Lower lobe of right lung (tissue), 2 donors: ENCODE measurements around the gene CTXN1. TPM values are rescaled to one million over a fixed set of nuclear protein-coding genes. Genes with fewer than 3 reads are reported as not detected.

ENCODE experiments used
- ATAC-seq, 2 donors: fragments of 200-7000 bp; cut with Tn5 transposase; one replicate each; pipeline ENCODE4 v1.9.1; 2020 to 2022; ENCODE audit warnings: mild to moderate bottlenecking in 2 of 2, moderate library complexity in 2 of 2
- DNase-seq: peaks from one replicate; pipeline ENCODE4 v3.0.0-alpha.2; 2020
- H3K27ac ChIP-seq: fragments of 200-600 bp; one replicate; pipeline ENCODE4 v1.8.0; 2022
- H3K27me3 ChIP-seq: fragments of 200-600 bp; one replicate; pipeline ENCODE4 v1.8.0; 2022; ENCODE audit warnings: low read depth
- H3K36me3 ChIP-seq: fragments of 200-600 bp; one replicate; pipeline ENCODE4 v1.8.0; 2022; ENCODE audit warnings: mild to moderate bottlenecking
- H3K4me1 ChIP-seq: fragments of 200-600 bp; one replicate; pipeline ENCODE4 v1.8.0; 2022
- H3K4me3 ChIP-seq: fragments of 200-600 bp; one replicate; pipeline ENCODE4 v1.8.0; 2022; ENCODE audit warnings: mild to moderate bottlenecking
- H3K9me3 ChIP-seq: fragments of 200-600 bp; one replicate; pipeline ENCODE4 v1.8.0; 2022
- intact Hi-C: fragments of 100-400 bp; cut with DNase I; formaldehyde crosslinking; loops from one replicate; pipeline ENCODE4 v1.11.0; 2022
- total RNA-seq: library from RNA; stranded (reverse); fragmentation: NEBNext Ultra II Directional; extraction: Animal tissue kit (Norgen Biotek cat#: 25700); gene quantifications from one replicate; pipeline ENCODE4 v1.2.1, GENCODE V29; 2021
- TF ChIP-seq, protein P1 (sequence below): fragments of 200-600 bp; IDR thresholded peaks from one replicate; pipeline ENCODE4 v1.8.0; 2022; ENCODE audit warnings: antibody characterized with exemption, mild to moderate bottlenecking
- donor health status: DM: no; HTN: yes; CAD: no; lungs with severe emphysema.

CTXN1 gene
- total RNA-seq, 1 donor from 2014 or later, result 5.8 TPM

DNA sequence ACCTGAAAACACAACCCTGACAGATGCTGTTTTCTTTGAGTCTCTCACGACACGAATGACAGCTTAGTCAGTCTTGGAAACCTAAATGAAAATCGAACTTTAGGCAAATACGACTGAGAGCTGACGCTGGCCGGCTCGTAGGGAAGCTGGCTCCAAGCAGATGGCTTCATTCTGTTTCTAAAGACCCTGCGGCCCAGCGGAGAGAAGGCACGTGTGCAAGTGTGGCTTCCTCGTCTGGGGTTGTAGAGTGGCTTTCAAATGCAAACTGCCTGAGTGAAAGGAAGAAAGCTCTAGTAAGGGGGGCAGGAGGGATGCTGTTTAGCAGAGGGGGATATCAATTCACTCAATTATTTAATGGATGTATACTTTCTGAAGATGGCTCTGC, 43.6 kb upstream of the CTXN1 start:
- intact Hi-C loops, result no loop called here
- Histone ChIP-seq H3K36me3 (peaks cover 91% of the 10 kb centered on the region), H3K4me1 (no peaks in the 10 kb centered on the region), H3K27me3 (no peaks in the 10 kb centered on the region), H3K27ac (no peak overlapping the region), H3K4me3 (no peak overlapping the region), H3K9me3 (no peaks in the 10 kb centered on the region)
- DNase-seq (no peak), ATAC-seq (no peak)
- TF ChIP-seq, protein P1, sequence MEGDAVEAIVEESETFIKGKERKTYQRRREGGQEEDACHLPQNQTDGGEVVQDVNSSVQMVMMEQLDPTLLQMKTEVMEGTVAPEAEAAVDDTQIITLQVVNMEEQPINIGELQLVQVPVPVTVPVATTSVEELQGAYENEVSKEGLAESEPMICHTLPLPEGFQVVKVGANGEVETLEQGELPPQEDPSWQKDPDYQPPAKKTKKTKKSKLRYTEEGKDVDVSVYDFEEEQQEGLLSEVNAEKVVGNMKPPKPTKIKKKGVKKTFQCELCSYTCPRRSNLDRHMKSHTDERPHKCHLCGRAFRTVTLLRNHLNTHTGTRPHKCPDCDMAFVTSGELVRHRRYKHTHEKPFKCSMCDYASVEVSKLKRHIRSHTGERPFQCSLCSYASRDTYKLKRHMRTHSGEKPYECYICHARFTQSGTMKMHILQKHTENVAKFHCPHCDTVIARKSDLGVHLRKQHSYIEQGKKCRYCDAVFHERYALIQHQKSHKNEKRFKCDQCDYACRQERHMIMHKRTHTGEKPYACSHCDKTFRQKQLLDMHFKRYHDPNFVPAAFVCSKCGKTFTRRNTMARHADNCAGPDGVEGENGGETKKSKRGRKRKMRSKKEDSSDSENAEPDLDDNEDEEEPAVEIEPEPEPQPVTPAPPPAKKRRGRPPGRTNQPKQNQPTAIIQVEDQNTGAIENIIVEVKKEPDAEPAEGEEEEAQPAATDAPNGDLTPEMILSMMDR, result no peak

GRCh38 chr19:7968796-7969554, 43.0 kb upstream of the CTXN1 start:
- Histone ChIP-seq H3K4me1 (no peaks in the 10 kb centered on the region), H3K4me3 (no peak overlapping the region), H3K9me3 (no peaks in the 10 kb centered on the region), H3K36me3 (peaks cover 91% of the 10 kb centered on the region), H3K27ac (no peak overlapping the region), H3K27me3 (no peaks in the 10 kb centered on the region)
- DNase-seq (no peak), ATAC-seq (no peak)
- intact Hi-C loops, result no loop called here
- TF ChIP-seq, protein P1, result no peak

- intact Hi-C loops, result no loop called here
- ATAC-seq (no peak), DNase-seq (no peak)
- Histone ChIP-seq H3K27me3 (no peaks in the 10 kb centered on the region), H3K9me3 (no peaks in the 10 kb centered on the region), H3K4me3 (no peak overlapping the region), H3K4me1 (no peaks in the 10 kb centered on the region), H3K27ac (no peak overlapping the region), H3K36me3 (peaks cover 91% of the 10 kb centered on the region)
- TF ChIP-seq, protein P1, result no peak
Measured at GRCh38 chr19:7968008-7968795, 42.3 kb upstream of the CTXN1 start.

GRCh38 chr19:7965921-7966665, 40.2 kb upstream of the CTXN1 start:
- intact Hi-C loops, result no loop called here
- Histone ChIP-seq H3K4me3 (no peak overlapping the region), H3K27ac (no peak overlapping the region), H3K4me1 (no peaks in the 10 kb centered on the region), H3K9me3 (no peaks in the 10 kb centered on the region), H3K27me3 (no peaks in the 10 kb centered on the region), H3K36me3 (peaks cover 91% of the 10 kb centered on the region)
- ATAC-seq, result no peak
- TF ChIP-seq, protein P1, result no peak
- DNase-seq, result no peak

DNA sequence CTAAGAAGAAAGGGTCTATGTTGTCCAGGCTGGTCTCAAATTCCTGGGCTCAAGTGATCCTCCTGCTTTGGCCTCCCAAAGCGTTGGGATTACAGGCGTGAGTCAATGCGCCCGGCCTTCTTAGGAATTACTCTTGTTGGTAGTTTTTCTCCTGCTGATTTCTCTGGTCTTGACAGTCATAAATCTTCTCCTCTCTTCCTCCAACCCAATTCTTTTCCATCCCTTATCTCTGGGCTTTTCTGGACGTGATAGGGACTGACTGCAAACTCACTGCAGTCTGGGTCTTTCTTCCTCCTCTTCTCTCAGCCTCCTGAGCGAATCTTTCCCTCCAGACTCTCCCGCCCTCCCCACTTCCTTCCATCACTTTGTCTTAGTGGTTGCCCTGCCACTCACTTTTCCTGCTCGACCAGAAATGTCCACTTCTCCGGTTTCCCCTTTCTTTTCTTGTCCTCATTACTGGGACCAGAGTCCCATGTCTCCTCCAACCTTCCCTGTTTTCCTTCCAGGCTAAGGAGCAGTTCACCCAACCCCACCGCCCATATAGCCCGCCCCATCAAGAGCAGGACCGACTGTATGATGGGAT, 39.4 kb upstream of the CTXN1 start:
- intact Hi-C loops, result no loop called here
- DNase-seq (no peak), ATAC-seq (no peak)
- Histone ChIP-seq H3K4me1 (no peaks in the 10 kb centered on the region), H3K9me3 (no peaks in the 10 kb centered on the region), H3K4me3 (no peak overlapping the region), H3K27me3 (no peaks in the 10 kb centered on the region), H3K27ac (no peak overlapping the region), H3K36me3 (peaks cover 95% of the 10 kb centered on the region)
- TF ChIP-seq, protein P1, result no peak
